Spleen (tissue), 11 donors: ENCODE measurements around the gene NISCH. TPM values are rescaled to one million over a fixed set of nuclear protein-coding genes. Genes with fewer than 3 reads are reported as not detected.

ENCODE experiments used
- DNase-seq: peaks from one replicate; pipeline ENCODE4 v3.0.0-alpha.2; 2020
- H3K27ac ChIP-seq, 8 donors: fragments of 200-600 bp; sonication (generic) in 7 of 8; 1 replicate in 4 of 8; 2 replicates in 4 of 8; pipeline versions ENCODE4 v1.5.0 to v1.8.0; 2016 to 2021; ENCODE audit warnings: inconsistent platforms in 4 of 8, mild to moderate bottlenecking in 4 of 8, moderate library complexity in 1 of 8
- H3K27me3 ChIP-seq, 7 donors: fragments of 200-600 bp; sonication (generic) in 6 of 7; replicated peaks in 1 of 7; 1 replicate in 4 of 7; 2 replicates in 3 of 7; pipeline versions ENCODE4 v1.5.0 to v1.8.0; 2016 to 2021; ENCODE audit warnings: inconsistent platforms in 3 of 7, mild to moderate bottlenecking in 1 of 7
- H3K36me3 ChIP-seq, 6 donors: fragments of 200-600 bp; sonication (generic) in 5 of 6; 1 replicate in 4 of 6; 2 replicates in 2 of 6; pipeline versions ENCODE4 v1.5.0 to v1.8.0; 2016 to 2021; ENCODE audit warnings: inconsistent platforms in 2 of 6
- H3K4me1 ChIP-seq, 6 donors: fragments of 200-600 bp; sonication (generic) in 5 of 6; 1 replicate in 3 of 6; 2 replicates in 3 of 6; pipeline versions ENCODE4 v1.5.0 to v1.8.0; 2016 to 2021; ENCODE audit warnings: inconsistent platforms in 3 of 6
- H3K4me3 ChIP-seq, 8 donors: fragments of 200-600 bp; sonication (generic) in 7 of 8; 1 replicate in 4 of 8; 2 replicates in 4 of 8; pipeline versions ENCODE4 v1.5.0 to v1.8.0; 2016 to 2021; ENCODE audit warnings: inconsistent platforms in 4 of 8, mild to moderate bottlenecking in 4 of 8, moderate library complexity in 2 of 8
- H3K9me3 ChIP-seq, 8 donors: fragments of 200-600 bp; sonication (generic) in 7 of 8; 1 replicate in 4 of 8; 2 replicates in 4 of 8; pipeline versions ENCODE4 v1.5.0 to v1.8.0; 2016 to 2021; ENCODE audit warnings: inconsistent platforms in 4 of 8
- POLR2A ChIP-seq, 3 donors: fragments of 450-650 bp; IDR thresholded peaks; one replicate each; pipeline ENCODE4 v1.5.1; 2017; ENCODE audit warnings: antibody characterized with exemption in 3 of 3, mild to moderate bottlenecking in 1 of 3
- POLR2AphosphoS5 ChIP-seq, 3 donors: sonication (generic); formaldehyde crosslinking; IDR thresholded peaks; one replicate each; pipeline ENCODE4 v1.5.1; 2017; ENCODE audit warnings: antibody characterized with exemption in 3 of 3
- WGBS, 5 donors: extraction: QIAGEN DNeasy Blood & Tissue Kit in 3 of 5; methylation state at CpG; one replicate each; pipeline versions ENCODE4 v1.1.5 to v1.1.7; 2013 to 2018; 5-methylcytosine and 5-hydroxymethylcytosine counted together
- intact Hi-C: fragments of 100-400 bp; cut with DNase I; formaldehyde crosslinking; loops from one replicate; pipeline ENCODE4 v1.15.0; 2023; ENCODE audit warnings: low total_unique reads
- polyA plus RNA-seq, 3 donors: library from polyadenylated mRNA; stranded (reverse); fragments of 200-250 nt; gene quantifications; one replicate each; pipeline ENCODE4 v1.2.1, GENCODE V29; 2013
- total RNA-seq, 7 donors: library from RNA; depleted of rRNA in 3 of 7; stranded (reverse); fragments of >200 nt in 3 of 7; fragmentation: NEBNext Ultra II Directional in 4 of 7; extraction: Animal tissue kit (Norgen Biotek cat#: 25700) in 4 of 7; gene quantifications; one replicate each; pipeline versions ENCODE4 v1.1.0 to v1.2.1, GENCODE V29; 2016 to 2021
- TF ChIP-seq, protein P1 (sequence below), 11 experiments: fragments of 200-600 bp in 7 of 11; fragments of 450-650 bp in 4 of 11; sonication (generic) in 4 of 11; IDR thresholded peaks in 8 of 11; conservative IDR thresholded peaks in 3 of 11; 1 replicate in 7 of 11; 2 replicates in 4 of 11; pipeline versions ENCODE4 v1.4.0 to v1.8.0; 2016 to 2021; ENCODE audit warnings: antibody characterized with exemption in 11 of 11, inconsistent platforms in 4 of 11, mild to moderate bottlenecking in 1 of 11
- donor health status: healthy with polysubstance abuse.
- donor health status: DM: no; HTN: no; CAD: no; lungs with moderate emphysema.
- donor health status: DM: no; HTN: no; CAD: no.
- donor health status: Bipolar disorder and iron deficiency.
- donor health status: healthy.
- donor health status: DM: no; HTN: no; CAD: no.
- donor health status: DM: yes; HTN: yes; CAD: no.

The NISCH gene
- total and polyA plus RNA-seq, 10 donors = 18.9 to 92.7 (median 78.8) TPM

- Histone ChIP-seq H3K9me3 (no peaks in the 10 kb centered on the region), H3K36me3 (no peaks in the 10 kb centered on the region), H3K4me1 (peaks cover 0 to 35% (median 13%) of the 10 kb centered on the region in 6 donors), H3K4me3 (no peak overlapping the region), H3K27me3 (no peaks in the 10 kb centered on the region), H3K27ac (no peak overlapping the region)
- TF ChIP-seq, protein P1, sequence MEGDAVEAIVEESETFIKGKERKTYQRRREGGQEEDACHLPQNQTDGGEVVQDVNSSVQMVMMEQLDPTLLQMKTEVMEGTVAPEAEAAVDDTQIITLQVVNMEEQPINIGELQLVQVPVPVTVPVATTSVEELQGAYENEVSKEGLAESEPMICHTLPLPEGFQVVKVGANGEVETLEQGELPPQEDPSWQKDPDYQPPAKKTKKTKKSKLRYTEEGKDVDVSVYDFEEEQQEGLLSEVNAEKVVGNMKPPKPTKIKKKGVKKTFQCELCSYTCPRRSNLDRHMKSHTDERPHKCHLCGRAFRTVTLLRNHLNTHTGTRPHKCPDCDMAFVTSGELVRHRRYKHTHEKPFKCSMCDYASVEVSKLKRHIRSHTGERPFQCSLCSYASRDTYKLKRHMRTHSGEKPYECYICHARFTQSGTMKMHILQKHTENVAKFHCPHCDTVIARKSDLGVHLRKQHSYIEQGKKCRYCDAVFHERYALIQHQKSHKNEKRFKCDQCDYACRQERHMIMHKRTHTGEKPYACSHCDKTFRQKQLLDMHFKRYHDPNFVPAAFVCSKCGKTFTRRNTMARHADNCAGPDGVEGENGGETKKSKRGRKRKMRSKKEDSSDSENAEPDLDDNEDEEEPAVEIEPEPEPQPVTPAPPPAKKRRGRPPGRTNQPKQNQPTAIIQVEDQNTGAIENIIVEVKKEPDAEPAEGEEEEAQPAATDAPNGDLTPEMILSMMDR (IDR thresholded peaks at IDR 0.05 in 8 of 11, conservative IDR thresholded peaks at IDR 0.05 in 3 of 11) = no peak
- TF ChIP-seq POLR2A (IDR thresholded peaks at IDR 0.05) (no peak), POLR2AphosphoS5 (IDR thresholded peaks at IDR 0.05) (no peak)
- intact Hi-C loops = no loop called here
- DNase-seq = peak; percentile 28
- 91 to 96% (median 95%) methylated on average over 9 of the region's 9 CpGs for WGBS, 5 donors
Observed at GRCh38 chr3:52430416-52430810, 25.0 kb upstream of the NISCH start.

GRCh38 chr3:52431459-52432223 lies 23.8 kb upstream of the NISCH start:
- Histone ChIP-seq H3K9me3 (no peaks in the 10 kb centered on the region), H3K27ac (no peak overlapping the region), H3K27me3 (no peaks in the 10 kb centered on the region), H3K4me3 (no peak overlapping the region), H3K36me3 (no peaks in the 10 kb centered on the region), H3K4me1 (peaks cover 0 to 48% (median 19%) of the 10 kb centered on the region in 6 donors)
- intact Hi-C loops = no loop called here
- 68 to 81% (median 78%) methylated on average over 10 of the region's 10 CpGs for WGBS, 5 donors
- TF ChIP-seq POLR2AphosphoS5 (IDR thresholded peaks at IDR 0.05) = no peak
- TF ChIP-seq, protein P1 (IDR thresholded peaks at IDR 0.05 in 8 of 11, conservative IDR thresholded peaks at IDR 0.05 in 3 of 11) = no peak
- no peak for TF ChIP-seq POLR2A (IDR thresholded peaks at IDR 0.05)
- peak; percentile 41 for DNase-seq

DNA sequence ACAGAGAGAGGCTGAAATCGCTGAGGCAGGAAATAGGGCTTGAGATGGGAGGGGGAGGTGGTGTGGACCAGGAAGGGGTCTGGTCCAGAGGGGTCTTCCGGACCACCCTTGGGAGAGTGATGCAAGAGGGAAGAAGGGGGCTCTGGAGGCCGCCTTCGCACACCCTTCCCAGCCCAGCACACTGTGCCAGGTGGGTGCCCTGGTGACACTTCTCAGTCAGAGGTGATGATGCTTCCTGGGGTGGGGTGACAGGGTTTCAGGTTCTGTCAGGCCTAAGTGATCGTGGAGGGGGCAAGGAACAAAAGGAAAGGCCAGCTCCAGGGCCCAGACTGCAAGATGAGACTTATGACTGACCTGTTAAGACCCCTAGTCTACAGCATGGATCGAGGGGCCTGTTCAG lies 23.2 kb upstream of the NISCH start:
- Histone ChIP-seq H3K27ac (peak overlapping the region in 1 of 8 donors; percentile 21), H3K36me3 (no peaks in the 10 kb centered on the region), H3K4me1 (peaks cover 0 to 53% (median 21%) of the 10 kb centered on the region in 6 donors), H3K9me3 (no peaks in the 10 kb centered on the region), H3K27me3 (no peaks in the 10 kb centered on the region), H3K4me3 (no peak overlapping the region)
- 65 to 84% (median 74%) methylated on average over 6 of the region's 6 CpGs for WGBS, 5 donors
- intact Hi-C loops = no loop called here
- no peak for TF ChIP-seq POLR2A (IDR thresholded peaks at IDR 0.05)
- TF ChIP-seq, protein P1 (IDR thresholded peaks at IDR 0.05 in 8 of 11, conservative IDR thresholded peaks at IDR 0.05 in 3 of 11) = no peak
- no peak for TF ChIP-seq POLR2AphosphoS5 (IDR thresholded peaks at IDR 0.05)
- peak; percentile 59 for DNase-seq

DNA sequence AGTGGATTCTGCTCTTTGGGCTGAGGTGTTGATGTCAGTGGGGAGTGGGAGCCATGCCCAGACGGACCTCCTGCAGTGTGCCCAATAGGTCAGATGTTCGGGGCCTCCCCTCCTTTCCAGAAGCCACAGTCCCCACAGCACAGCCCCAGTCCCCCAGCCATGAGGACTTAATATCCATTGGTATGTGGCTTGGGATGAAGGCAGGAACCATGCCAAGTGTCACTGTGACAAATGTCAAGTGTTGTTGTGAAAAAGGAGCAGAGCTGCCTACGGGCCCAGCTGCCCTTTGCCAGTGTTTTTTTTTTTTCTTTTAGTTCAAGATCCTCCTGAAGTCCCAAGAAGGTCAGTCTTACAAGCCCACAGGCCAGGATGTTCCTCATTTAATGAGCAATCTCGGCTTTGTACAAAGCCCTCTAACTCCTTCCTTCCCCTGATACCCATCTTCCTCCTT lies 22.7 kb upstream of the NISCH start:
- intact Hi-C loops = no loop called here
- TF ChIP-seq, protein P1 (IDR thresholded peaks at IDR 0.05 in 8 of 11, conservative IDR thresholded peaks at IDR 0.05 in 3 of 11) = no peak
- TF ChIP-seq POLR2A (IDR thresholded peaks at IDR 0.05) (no peak), POLR2AphosphoS5 (IDR thresholded peaks at IDR 0.05) (no peak)
- peak overlapping the region in 2 of 8 donors; percentile 11 to 21 for H3K27ac ChIP-seq
- peak; percentile 54 for DNase-seq
- no peaks in the 10 kb centered on the region for H3K27me3 ChIP-seq
- H3K4me1 ChIP-seq = peaks cover 0 to 57% (median 22%) of the 10 kb centered on the region in 6 donors
- no peaks in the 10 kb centered on the region for H3K36me3 ChIP-seq
- no peaks in the 10 kb centered on the region for H3K9me3 ChIP-seq
- WGBS, 5 donors = 44 to 61% (median 51%) methylated on average over 4 of the region's 4 CpGs
- H3K4me3 ChIP-seq = no peak overlapping the region
